Measurements from ENCODE around the gene HGD. TPM values are rescaled to one million over a fixed set of nuclear protein-coding genes. Genes with fewer than 3 reads are reported as not detected.

The HGD gene
- total RNA-seq, 4 donors from 2014 or later = not detected

- Histone ChIP-seq H3K36me3 (no peaks in the 10 kb centered on the region), H3K4me1 (no peaks in the 10 kb centered on the region), H3K27me3 (no peaks in the 10 kb centered on the region), H3K4me3 (no peak overlapping the region), H3K9me3 (no peaks in the 10 kb centered on the region), H3K27ac (no peak overlapping the region)
- 76 to 80% methylated on average over 2 of the region's 2 CpGs for WGBS, 2 donors (ENCODE audit: low coverage in 1 of 2)
- no peak for TF ChIP-seq EP300 (IDR thresholded peaks at IDR 0.05)
- TF ChIP-seq POLR2AphosphoS5 (IDR thresholded peaks at IDR 0.05) = no peak
- TF ChIP-seq POLR2A (IDR thresholded peaks at IDR 0.05) = no peak
- TF ChIP-seq, protein P1, sequence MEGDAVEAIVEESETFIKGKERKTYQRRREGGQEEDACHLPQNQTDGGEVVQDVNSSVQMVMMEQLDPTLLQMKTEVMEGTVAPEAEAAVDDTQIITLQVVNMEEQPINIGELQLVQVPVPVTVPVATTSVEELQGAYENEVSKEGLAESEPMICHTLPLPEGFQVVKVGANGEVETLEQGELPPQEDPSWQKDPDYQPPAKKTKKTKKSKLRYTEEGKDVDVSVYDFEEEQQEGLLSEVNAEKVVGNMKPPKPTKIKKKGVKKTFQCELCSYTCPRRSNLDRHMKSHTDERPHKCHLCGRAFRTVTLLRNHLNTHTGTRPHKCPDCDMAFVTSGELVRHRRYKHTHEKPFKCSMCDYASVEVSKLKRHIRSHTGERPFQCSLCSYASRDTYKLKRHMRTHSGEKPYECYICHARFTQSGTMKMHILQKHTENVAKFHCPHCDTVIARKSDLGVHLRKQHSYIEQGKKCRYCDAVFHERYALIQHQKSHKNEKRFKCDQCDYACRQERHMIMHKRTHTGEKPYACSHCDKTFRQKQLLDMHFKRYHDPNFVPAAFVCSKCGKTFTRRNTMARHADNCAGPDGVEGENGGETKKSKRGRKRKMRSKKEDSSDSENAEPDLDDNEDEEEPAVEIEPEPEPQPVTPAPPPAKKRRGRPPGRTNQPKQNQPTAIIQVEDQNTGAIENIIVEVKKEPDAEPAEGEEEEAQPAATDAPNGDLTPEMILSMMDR (IDR thresholded peaks at IDR 0.05) = no peak
- ATAC-seq = no peak
These were observed 22.2 kb downstream of the HGD start for GRCh38 chr3:120659834-120660233.

GRCh38 chr3:120659285-120659684, 22.8 kb downstream of the HGD start:
- WGBS, 2 donors (ENCODE audit: low coverage in 1 of 2) = 63 to 94% methylated on average over 1 of the region's 1 CpG
- H3K27ac ChIP-seq = no peak overlapping the region
- ATAC-seq = no peak
- no peaks in the 10 kb centered on the region for H3K9me3 ChIP-seq
- TF ChIP-seq POLR2A (IDR thresholded peaks at IDR 0.05) = no peak
- TF ChIP-seq POLR2AphosphoS5 (IDR thresholded peaks at IDR 0.05) = no peak
- TF ChIP-seq EP300 (IDR thresholded peaks at IDR 0.05) = no peak
- TF ChIP-seq, protein P1 (IDR thresholded peaks at IDR 0.05) = no peak
- no peaks in the 10 kb centered on the region for H3K27me3 ChIP-seq
- no peaks in the 10 kb centered on the region for H3K4me1 ChIP-seq
- H3K4me3 ChIP-seq = no peak overlapping the region
- no peaks in the 10 kb centered on the region for H3K36me3 ChIP-seq

GRCh38 chr3:120652896-120653545, 29.0 kb downstream of the HGD start:
- 42 to 63% methylated on average over 2 to 4 of the region's 5 CpGs for WGBS, 2 donors (ENCODE audit: low coverage in 1 of 2)
- ATAC-seq = no peak

DNA sequence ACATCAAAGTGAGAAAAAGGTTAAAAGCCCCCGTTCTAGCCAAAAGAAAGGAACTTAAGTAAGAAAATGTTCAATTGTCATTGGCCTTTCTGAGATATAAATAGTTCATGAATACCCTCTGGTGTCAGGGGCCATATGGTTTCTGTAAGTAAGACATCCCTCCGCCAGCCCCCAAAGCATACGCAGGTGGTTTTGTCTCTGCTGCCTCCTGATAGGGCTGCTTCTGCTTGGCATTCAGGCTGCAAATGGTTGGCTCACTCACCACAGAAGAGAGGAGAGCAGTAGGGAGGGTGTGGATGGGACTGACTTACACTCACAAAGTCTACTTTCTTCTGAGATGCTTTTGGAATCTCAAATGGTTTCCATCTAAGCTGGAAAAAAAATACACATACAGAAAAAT, 29.8 kb downstream of the HGD start:
- WGBS, 2 donors (ENCODE audit: low coverage in 1 of 2) = 39 to 64% methylated on average over 3 of the region's 3 CpGs
- H3K27ac ChIP-seq = no peak overlapping the region
- H3K4me1 ChIP-seq = peaks cover 0 to 9% (median 0%) of the 10 kb centered on the region in 3 donors
- H3K27me3 ChIP-seq = no peaks in the 10 kb centered on the region
- ATAC-seq = no peak
- no peak for TF ChIP-seq EP300 (IDR thresholded peaks at IDR 0.05)
- TF ChIP-seq, protein P1 (IDR thresholded peaks at IDR 0.05) = no peak
- TF ChIP-seq POLR2A (IDR thresholded peaks at IDR 0.05) = no peak
- TF ChIP-seq POLR2AphosphoS5 (IDR thresholded peaks at IDR 0.05) = no peak
- H3K4me3 ChIP-seq = no peak overlapping the region
- no peaks in the 10 kb centered on the region for H3K36me3 ChIP-seq
- H3K9me3 ChIP-seq = no peaks in the 10 kb centered on the region

More at GRCh38 chr3:120652896-120653545, 29.0 kb downstream of the HGD start:
- Histone ChIP-seq H3K27me3 (no peaks in the 10 kb centered on the region), H3K4me1 (peaks cover 0 to 9% (median 0%) of the 10 kb centered on the region in 3 donors), H3K27ac (no peak overlapping the region), H3K4me3 (no peak overlapping the region), H3K9me3 (no peaks in the 10 kb centered on the region), H3K36me3 (no peaks in the 10 kb centered on the region)
- TF ChIP-seq POLR2A (IDR thresholded peaks at IDR 0.05) (no peak), EP300 (IDR thresholded peaks at IDR 0.05) (no peak), POLR2AphosphoS5 (IDR thresholded peaks at IDR 0.05) (no peak)
- TF ChIP-seq, protein P1 (IDR thresholded peaks at IDR 0.05) = no peak

DNA sequence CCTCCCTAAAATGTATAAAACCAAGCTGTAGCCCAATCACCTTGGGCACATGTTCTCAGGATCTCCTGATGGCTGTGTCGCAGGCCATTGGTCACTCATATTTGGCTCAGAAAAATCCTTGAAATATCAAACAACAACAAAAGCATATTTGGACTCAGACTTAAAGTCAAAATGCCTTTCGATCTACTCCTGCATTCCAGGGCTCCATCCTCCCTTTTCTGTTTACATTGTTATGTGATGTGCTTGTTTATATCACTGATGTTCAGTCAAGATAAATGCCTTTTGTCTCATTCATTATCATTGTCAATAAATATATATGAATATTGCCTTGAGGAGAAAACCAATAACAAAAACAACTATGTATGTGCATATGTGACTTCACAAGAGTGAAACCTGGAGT, 31.7 kb downstream of the HGD start:
- TF ChIP-seq, protein P1 (IDR thresholded peaks at IDR 0.05) = no peak
- no peak for TF ChIP-seq POLR2A (IDR thresholded peaks at IDR 0.05)
- TF ChIP-seq EP300 (IDR thresholded peaks at IDR 0.05) = no peak
- TF ChIP-seq POLR2AphosphoS5 (IDR thresholded peaks at IDR 0.05) = no peak
- 79 to 82% methylated on average over 2 of the region's 2 CpGs for WGBS, 2 donors (ENCODE audit: low coverage in 1 of 2)
- ATAC-seq = no peak

More for the DNA sequence above, 31.7 kb downstream of the HGD start:
- peaks cover 0 to 17% (median 0%) of the 10 kb centered on the region in 3 donors for H3K4me1 ChIP-seq
- H3K4me3 ChIP-seq = no peak overlapping the region
- no peak overlapping the region for H3K27ac ChIP-seq
- H3K27me3 ChIP-seq = no peaks in the 10 kb centered on the region
- H3K9me3 ChIP-seq = no peaks in the 10 kb centered on the region
- H3K36me3 ChIP-seq = no peaks in the 10 kb centered on the region
